Thoracic aorta (tissue), 2 donors: Measurements from ENCODE around the gene PANX2. TPM values are rescaled to one million over a fixed set of nuclear protein-coding genes. Genes with fewer than 3 reads are reported as not detected.

Experiments used
- ATAC-seq: fragments of 150-250 bp; one replicate; pipeline ENCODE4 v1.8.0; 2017; ENCODE audit warnings: low read depth; ENCODE audit not compliant: insufficient number of reproducible peaks, low FRiP score
- DNase-seq: peaks from one replicate; pipeline ENCODE4 v3.0.0-alpha.2; 2020; ENCODE audit warnings: low spot score
- H3K27ac ChIP-seq, 2 donors: fragments of 200-600 bp; sonication (generic); 1 replicate in 1 of 2; 2 replicates in 1 of 2; pipeline ENCODE4 v1.5.1; 2016; ENCODE audit warnings: mild to moderate bottlenecking in 2 of 2, moderate library complexity in 2 of 2
- H3K27me3 ChIP-seq: fragments of 200-600 bp; sonication (generic); replicated peaks from 2 replicates; pipeline ENCODE4 v1.6.0; 2016; ENCODE audit warnings: mild to moderate bottlenecking; ENCODE audit not compliant: insufficient read depth
- H3K36me3 ChIP-seq: fragments of 200-600 bp; sonication (generic); one replicate; pipeline ENCODE4 v1.5.1; 2016
- H3K4me1 ChIP-seq, 2 donors: fragments of 200-600 bp; sonication (generic); 1 replicate in 1 of 2; 2 replicates in 1 of 2; pipeline versions ENCODE4 v1.5.1 to v1.6.0; 2016; ENCODE audit warnings: low read depth in 2 of 2, mild to moderate bottlenecking in 1 of 2; ENCODE audit not compliant: control insufficient read depth in 1 of 2
- H3K4me3 ChIP-seq: fragments of 200-600 bp; sonication (generic); 2 replicates; pipeline ENCODE4 v1.5.1; 2016; ENCODE audit warnings: mild to moderate bottlenecking
- H3K9me3 ChIP-seq: fragments of 200-600 bp; sonication (generic); 2 replicates; pipeline ENCODE4 v1.5.1; 2016
- total RNA-seq, 2 donors: library from RNA; depleted of rRNA; stranded (reverse); fragments of >200 nt; gene quantifications; one replicate each; pipeline versions ENCODE4 v1.1.0 to v1.2.3, GENCODE V29; 2016
- TF ChIP-seq, protein P1 (sequence below): fragments of 200-600 bp; sonication (generic); IDR thresholded peaks from one replicate; pipeline ENCODE4 v1.5.1; 2019; ENCODE audit warnings: antibody characterized with exemption

PANX2 gene
- total RNA-seq, 2 donors from 2014 or later, result 2.5 to 4.1 TPM

DNA sequence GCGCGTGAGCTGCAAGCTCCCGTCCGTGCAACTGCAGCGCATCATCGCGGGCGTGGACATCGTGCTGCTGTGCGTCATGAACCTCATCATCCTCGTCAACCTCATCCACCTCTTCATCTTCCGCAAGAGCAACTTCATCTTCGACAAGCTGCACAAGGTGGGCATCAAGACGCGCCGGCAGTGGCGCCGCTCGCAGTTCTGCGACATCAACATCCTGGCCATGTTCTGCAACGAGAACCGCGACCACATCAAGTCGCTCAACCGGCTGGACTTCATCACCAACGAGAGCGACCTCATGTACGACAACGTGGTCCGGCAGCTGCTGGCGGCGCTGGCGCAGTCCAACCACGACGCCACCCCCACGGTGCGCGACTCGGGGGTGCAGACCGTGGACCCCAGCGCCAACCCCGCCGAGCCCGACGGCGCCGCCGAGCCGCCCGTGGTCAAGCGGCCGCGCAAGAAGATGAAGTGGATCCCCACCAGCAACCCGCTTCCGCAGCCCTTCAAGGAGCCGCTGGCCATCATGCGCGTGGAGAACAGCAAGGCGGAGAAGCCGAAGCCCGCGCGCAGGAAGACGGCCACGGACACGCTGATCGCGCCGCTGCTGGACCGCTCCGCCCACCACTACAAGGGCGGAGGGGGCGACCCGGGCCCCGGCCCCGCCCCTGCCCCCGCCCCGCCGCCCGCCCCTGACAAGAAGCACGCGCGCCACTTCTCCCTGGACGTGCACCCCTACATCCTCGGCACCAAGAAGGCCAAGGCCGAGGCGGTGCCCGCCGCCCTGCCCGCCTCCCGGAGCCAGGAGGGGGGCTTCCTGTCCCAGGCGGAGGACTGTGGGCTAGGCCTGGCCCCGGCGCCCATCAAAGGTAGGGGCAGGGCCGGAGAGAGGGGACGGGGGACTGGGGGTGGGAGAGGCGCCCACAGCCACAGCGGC, 7.3 kb downstream of the PANX2 start:
- Histone ChIP-seq H3K9me3 (no peaks in the 10 kb centered on the region), H3K4me3 (no peak overlapping the region), H3K27me3 (no peaks in the 10 kb centered on the region), H3K4me1 (no peaks in the 10 kb centered on the region), H3K27ac (no peak overlapping the region), H3K36me3 (no peaks in the 10 kb centered on the region)
- no peak for ATAC-seq
- TF ChIP-seq, protein P1, sequence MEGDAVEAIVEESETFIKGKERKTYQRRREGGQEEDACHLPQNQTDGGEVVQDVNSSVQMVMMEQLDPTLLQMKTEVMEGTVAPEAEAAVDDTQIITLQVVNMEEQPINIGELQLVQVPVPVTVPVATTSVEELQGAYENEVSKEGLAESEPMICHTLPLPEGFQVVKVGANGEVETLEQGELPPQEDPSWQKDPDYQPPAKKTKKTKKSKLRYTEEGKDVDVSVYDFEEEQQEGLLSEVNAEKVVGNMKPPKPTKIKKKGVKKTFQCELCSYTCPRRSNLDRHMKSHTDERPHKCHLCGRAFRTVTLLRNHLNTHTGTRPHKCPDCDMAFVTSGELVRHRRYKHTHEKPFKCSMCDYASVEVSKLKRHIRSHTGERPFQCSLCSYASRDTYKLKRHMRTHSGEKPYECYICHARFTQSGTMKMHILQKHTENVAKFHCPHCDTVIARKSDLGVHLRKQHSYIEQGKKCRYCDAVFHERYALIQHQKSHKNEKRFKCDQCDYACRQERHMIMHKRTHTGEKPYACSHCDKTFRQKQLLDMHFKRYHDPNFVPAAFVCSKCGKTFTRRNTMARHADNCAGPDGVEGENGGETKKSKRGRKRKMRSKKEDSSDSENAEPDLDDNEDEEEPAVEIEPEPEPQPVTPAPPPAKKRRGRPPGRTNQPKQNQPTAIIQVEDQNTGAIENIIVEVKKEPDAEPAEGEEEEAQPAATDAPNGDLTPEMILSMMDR, result no peak
- no peak for DNase-seq

DNA sequence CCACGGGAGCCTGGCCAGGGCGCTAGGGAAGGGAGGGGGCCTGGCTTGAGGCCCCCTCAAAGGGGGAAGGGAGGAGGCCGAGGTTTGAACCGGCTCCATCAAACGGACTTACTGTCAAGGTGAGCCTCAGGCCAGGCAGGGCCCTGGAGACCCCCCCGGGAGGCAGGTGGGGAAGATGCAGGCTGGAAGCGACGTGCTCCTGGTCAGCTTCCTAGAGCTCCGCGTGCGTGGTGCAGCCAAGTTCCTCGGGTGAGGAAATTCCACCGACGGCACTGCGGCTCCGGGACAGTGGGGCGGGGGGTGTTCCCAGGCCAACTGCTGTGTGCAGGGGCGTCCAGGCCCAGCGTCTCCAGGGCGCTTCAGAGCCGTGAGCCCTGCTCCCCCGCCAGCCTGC, 7.9 kb downstream of the PANX2 start:
- ATAC-seq, result no peak
- no peaks in the 10 kb centered on the region for H3K27me3 ChIP-seq
- TF ChIP-seq, protein P1, result no peak
- H3K4me3 ChIP-seq, result no peak overlapping the region
- DNase-seq, result no peak
- no peaks in the 10 kb centered on the region for H3K9me3 ChIP-seq
- no peaks in the 10 kb centered on the region for H3K4me1 ChIP-seq
- H3K36me3 ChIP-seq, result no peaks in the 10 kb centered on the region
- no peak overlapping the region for H3K27ac ChIP-seq

DNA sequence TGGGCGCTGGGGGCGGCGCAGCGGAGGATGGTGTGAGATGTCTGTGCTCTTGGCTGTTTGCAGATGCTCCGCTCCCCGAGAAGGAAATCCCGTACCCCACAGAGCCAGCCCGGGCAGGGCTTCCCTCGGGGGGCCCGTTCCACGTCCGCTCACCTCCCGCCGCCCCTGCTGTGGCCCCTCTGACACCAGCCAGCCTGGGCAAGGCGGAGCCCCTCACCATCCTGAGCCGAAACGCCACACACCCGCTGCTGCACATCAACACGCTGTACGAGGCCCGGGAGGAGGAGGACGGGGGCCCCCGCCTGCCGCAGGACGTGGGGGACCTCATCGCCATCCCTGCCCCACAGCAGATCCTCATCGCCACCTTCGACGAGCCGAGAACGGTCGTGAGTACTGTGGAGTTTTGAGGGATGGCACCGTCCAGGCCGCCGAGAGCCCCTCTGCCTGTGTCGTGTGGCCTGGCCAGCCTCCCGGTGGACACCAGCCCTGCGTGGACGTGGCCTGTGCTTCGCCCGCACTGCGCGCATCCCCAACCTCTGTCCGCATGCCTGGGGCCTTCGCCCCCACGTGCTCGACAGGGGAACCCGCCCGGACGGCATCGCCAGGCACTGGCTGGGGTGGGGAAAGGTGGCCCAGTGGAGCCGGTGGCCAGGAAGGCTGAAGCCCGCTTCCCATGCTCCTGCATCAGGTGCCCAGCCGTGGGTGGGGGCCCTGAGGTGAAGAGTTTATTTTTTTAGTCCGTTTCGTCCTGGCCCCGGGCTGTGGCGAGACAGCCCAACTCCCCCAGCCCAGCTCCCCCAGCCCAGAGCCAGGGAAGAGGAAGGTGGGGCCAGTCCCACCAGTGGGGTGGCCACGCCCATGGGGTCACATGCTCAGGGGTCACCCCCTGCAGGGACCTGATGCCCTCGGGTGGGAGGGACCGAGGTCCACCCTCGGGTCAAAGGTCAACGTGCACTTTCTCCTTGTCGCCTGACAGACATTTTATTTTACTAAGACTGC, 8.6 kb downstream of the PANX2 start:
- H3K4me1 ChIP-seq, result peaks cover 0 to 6% of the 10 kb centered on the region in 2 donors
- H3K27ac ChIP-seq, result no peak overlapping the region
- DNase-seq (no peak), ATAC-seq (no peak)
- H3K36me3 ChIP-seq, result no peaks in the 10 kb centered on the region
- no peak overlapping the region for H3K4me3 ChIP-seq
- no peaks in the 10 kb centered on the region for H3K9me3 ChIP-seq
- TF ChIP-seq, protein P1, result no peak
- H3K27me3 ChIP-seq, result no peaks in the 10 kb centered on the region

DNA sequence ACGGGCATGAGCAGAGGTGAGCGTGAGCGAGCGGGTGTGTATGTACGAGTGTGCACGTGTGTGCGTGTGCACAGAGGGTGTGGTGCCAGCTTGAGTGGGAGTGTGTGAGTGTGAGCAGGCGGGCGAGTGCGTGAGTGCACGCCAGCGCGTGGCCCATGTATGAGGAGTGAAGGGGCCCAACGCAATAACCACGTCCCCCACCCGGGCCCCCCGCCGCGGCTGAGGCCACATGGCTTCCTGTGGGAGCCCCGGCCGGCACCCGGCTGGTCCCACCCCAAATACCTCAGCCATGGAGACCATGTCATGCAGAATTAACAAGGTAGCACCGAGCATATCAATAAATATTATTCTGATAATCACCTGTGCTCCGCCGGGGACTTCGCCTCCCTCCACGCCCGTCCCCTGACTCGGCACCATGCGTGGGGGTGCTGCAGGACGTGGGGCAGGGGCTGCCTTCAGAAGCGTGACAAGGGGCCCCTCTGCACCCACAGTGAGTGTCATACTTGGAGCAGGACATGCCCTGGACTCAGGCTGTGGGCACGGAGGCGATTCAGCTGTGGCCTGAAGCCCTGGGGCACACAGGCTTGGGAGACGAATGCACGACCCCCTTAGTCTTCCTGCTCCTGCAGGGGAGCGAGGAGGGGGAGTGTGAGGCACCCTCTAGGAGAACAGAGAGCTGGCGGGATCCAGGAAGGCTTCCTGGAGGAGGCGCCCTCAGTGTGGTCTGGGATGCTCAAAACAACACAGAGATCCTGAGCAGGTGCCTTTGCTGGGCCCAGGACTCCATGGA, 9.6 kb downstream of the PANX2 start:
- no peaks in the 10 kb centered on the region for H3K9me3 ChIP-seq
- no peak overlapping the region for H3K4me3 ChIP-seq
- ATAC-seq (no peak), DNase-seq (no peak)
- TF ChIP-seq, protein P1, result no peak
- H3K4me1 ChIP-seq, result peaks cover 6 to 15% of the 10 kb centered on the region in 2 donors
- H3K27me3 ChIP-seq, result no peaks in the 10 kb centered on the region
- no peak overlapping the region for H3K27ac ChIP-seq
- no peaks in the 10 kb centered on the region for H3K36me3 ChIP-seq
